Naive thymus-derived CD4-positive, alpha-beta T cell (primary cell): ENCODE results near the gene PHF20. TPM values are rescaled to one million over a fixed set of nuclear protein-coding genes. Genes with fewer than 3 reads are reported as not detected.

ENCODE experiments used
- ATAC-seq: fragments of 150-1000 bp; cut with Tn5 transposase; 2 replicates; pipeline ENCODE4 v1.10.0; 2021; ENCODE audit warnings: mild to moderate bottlenecking, moderate library complexity
- CTCF ChIA-PET: fragments of 350-600 bp; sonication (Branson Sonifier 250); formaldehyde crosslinking; loops from one replicate; lab custom pipeline; 2021; ENCODE audit warnings: antibody characterized with exemption; lab: Charles Lee
- POLR2A ChIA-PET: fragments of 350-600 bp; sonication (Branson Sonifier 250); formaldehyde crosslinking; loops from one replicate; lab custom pipeline; 2021; ENCODE audit warnings: antibody characterized with exemption, inconsistent platforms; lab: Charles Lee
- DNase-seq, 9 donors: peaks; one replicate each; pipeline versions ENCODE4 v3.0.0 to v3.0.0-alpha.2; 2020 to 2022; ENCODE audit warnings: mixed read lengths in 1 of 9
- H3K27ac ChIP-seq: one replicate; pipeline ENCODE4 v1.7.0; 2013; ENCODE audit warnings: mild to moderate bottlenecking, low read depth, low read length, moderate library complexity
- H3K27me3 ChIP-seq, 2 donors: one replicate each; pipeline ENCODE4 v1.7.0; 2013; ENCODE audit warnings: low read length in 2 of 2, mild to moderate bottlenecking in 2 of 2, moderate library complexity in 2 of 2; ENCODE audit not compliant: control insufficient read depth in 2 of 2, insufficient read depth in 2 of 2
- H3K36me3 ChIP-seq, 3 experiments: 1 replicate in 2 of 3; 2 replicates in 1 of 3; pipeline ENCODE4 v1.7.0; 2013; ENCODE audit warnings: low read length in 3 of 3, mild to moderate bottlenecking in 3 of 3, moderate library complexity in 1 of 3; ENCODE audit not compliant: insufficient read depth in 3 of 3, control insufficient read depth in 2 of 3
- H3K4me1 ChIP-seq, 2 donors: one replicate each; pipeline ENCODE4 v1.7.0; 2013; ENCODE audit warnings: low read length in 2 of 2, mild to moderate bottlenecking in 2 of 2, moderate library complexity in 1 of 2; ENCODE audit not compliant: control insufficient read depth in 2 of 2, insufficient read depth in 2 of 2
- H3K4me3 ChIP-seq: 2 replicates; pipeline ENCODE4 v1.7.0; 2013; ENCODE audit warnings: mild to moderate bottlenecking, low read length
- H3K9me3 ChIP-seq, 3 experiments: 1 replicate in 2 of 3; 2 replicates in 1 of 3; pipeline ENCODE4 v1.7.0; 2013; ENCODE audit warnings: low read length in 3 of 3; ENCODE audit not compliant: control insufficient read depth in 2 of 3
- H3K27ac Mint-ChIP-seq, 9 donors: one replicate each; pipeline ENCODE4 v1.8.0; 2020 to 2022; ENCODE audit warnings: mixed read lengths in 9 of 9, mild to moderate bottlenecking in 8 of 9, moderate library complexity in 5 of 9, inconsistent platforms in 2 of 9
- H3K27me3 Mint-ChIP-seq, 5 donors: one replicate each; pipeline ENCODE4 v1.8.0; 2021 to 2022; ENCODE audit warnings: mixed read lengths in 5 of 5, mild to moderate bottlenecking in 1 of 5
- H3K36me3 Mint-ChIP-seq, 5 donors: one replicate each; pipeline ENCODE4 v1.8.0; 2020 to 2022; ENCODE audit warnings: mixed read lengths in 5 of 5, mild to moderate bottlenecking in 3 of 5, inconsistent platforms in 1 of 5
- H3K4me1 Mint-ChIP-seq, 7 donors: one replicate each; pipeline ENCODE4 v1.8.0; 2020 to 2022; ENCODE audit warnings: mixed read lengths in 7 of 7, mild to moderate bottlenecking in 3 of 7, inconsistent platforms in 1 of 7
- H3K4me3 Mint-ChIP-seq, 10 donors: one replicate each; pipeline ENCODE4 v1.8.0; 2020 to 2022; ENCODE audit warnings: mild to moderate bottlenecking in 10 of 10, mixed read lengths in 10 of 10, moderate library complexity in 6 of 10, inconsistent platforms in 2 of 10
- H3K9me3 Mint-ChIP-seq, 11 donors: one replicate each; pipeline ENCODE4 v1.8.0; 2020 to 2022; ENCODE audit warnings: mixed read lengths in 11 of 11, mild to moderate bottlenecking in 4 of 11, inconsistent platforms in 1 of 11, moderate library complexity in 1 of 11
- intact Hi-C, 2 donors: fragments of 100-400 bp; cut with micrococcal nuclease; formaldehyde crosslinking; loops; one replicate each; pipeline ENCODE4 v1.15.1; 2023
- polyA plus RNA-seq, 2 donors: library from polyadenylated mRNA; unstranded; fragments of 300-500 nt; fragmentation: Illumina TruSeq; gene quantifications; one replicate each; pipeline ENCODE4 v1.2.3, GENCODE V29; 2021
- total RNA-seq, 6 experiments: library from RNA in 5 of 6; stranded (reverse) in 5 of 6; gene quantifications; 1 replicate in 5 of 6; 2 replicates in 1 of 6; pipeline ENCODE4 v1.2.3 and lab custom pipeline; 2021 to 2026

Gene PHF20
- total and polyA plus RNA-seq, 7 experiments from 2014 or later, result 57.5 to 157 (median 99.9) TPM

GRCh38 chr20:35771367-35771688, 487 bp upstream of the PHF20 start:
- no peaks in the 10 kb centered on the region for H3K27me3 ChIP-seq
- ChIA-PET POLR2A (interaction anchor here (0.6 to 18.2 kb wide), 20 partner anchors 10 to 281 kb away, joined by 3 to 733 read pairs (median 5); partner anchors contain the start of genes CPNE1, NFS1, RBM12 and RBM39), CTCF (interaction anchor here (1.0 to 6.3 kb wide), 5 partner anchors 21 to 183 kb away, joined by 4 to 58 read pairs (median 4); partner anchors contain the start of genes RBM39 and SCAND1)
- H3K4me3 Mint-ChIP-seq, result peak overlapping the region; percentile 63 to 96 (median 86)
- H3K36me3 Mint-ChIP-seq, result peaks cover 0 to 16% (median 7%) of the 10 kb centered on the region in 5 donors
- peak overlapping the region; percentile 98 for H3K27ac ChIP-seq
- peaks cover 0 to 7% (median 6%) of the 10 kb centered on the region in 3 experiments for H3K36me3 ChIP-seq
- intact Hi-C loops, result loop anchor here (1.0 to 10.0 kb wide), 6 partner anchors 29 to 316 kb away; partner anchors contain the start of genes CPNE1 (in 2 of the 2), RBM12 (in 2 of the 2), RBM39 (in 2 of the 2) and CEP250 (in 1 of the 2)
- H3K4me1 ChIP-seq, result peaks cover 73 to 78% of the 10 kb centered on the region in 2 donors
- DNase-seq, result no peak
- peak overlapping the region; percentile 30 for H3K4me3 ChIP-seq
- H3K9me3 Mint-ChIP-seq, result peaks cover 0 to 6% (median 0%) of the 10 kb centered on the region in 11 donors
- H3K4me1 Mint-ChIP-seq, result peaks cover 48 to 87% (median 72%) of the 10 kb centered on the region in 7 donors
- H3K9me3 ChIP-seq, result no peaks in the 10 kb centered on the region
- H3K27ac Mint-ChIP-seq, result peak overlapping the region; percentile 96 to 100 (median 100)
- no peak for ATAC-seq
- no peaks in the 10 kb centered on the region for H3K27me3 Mint-ChIP-seq

- POLR2A ChIA-PET, result interaction anchor here (0.6 to 18.2 kb wide), 11 partner anchors 8 to 157 kb away, joined by 3 to 733 read pairs (median 5); partner anchors contain the start of genes CPNE1, NFS1, RBM12 and RBM39
- intact Hi-C loops, result loop anchor here (1.0 to 10.0 kb wide), 5 partner anchors 48 to 230 kb away; partner anchors contain the start of genes NFS1 (in 2 of the 2), ROMO1 (in 2 of the 2), SCAND1 (in 2 of the 2) and ERGIC3 (in 1 of the 2)
Observed at GRCh38 chr20:35772563-35773058, 796 bp downstream of the PHF20 start.

GRCh38 chr20:35773154-35773751, 1.4 kb downstream of the PHF20 start:
- POLR2A ChIA-PET, result interaction anchor here (1.0 to 18.2 kb wide), 5 partner anchors 22 to 109 kb away, joined by 4 to 733 read pairs (median 9); partner anchors contain the start of genes CPNE1, NFS1, RBM12 and RBM39
- intact Hi-C loops, result loop anchor here (2.0 to 10.0 kb wide), 3 partner anchors 48 to 231 kb away; partner anchors contain the start of genes NFS1 (in 2 of the 2), ROMO1 (in 2 of the 2) and ERGIC3 (in 1 of the 2)

More at GRCh38 chr20:35772563-35773058, 796 bp downstream of the PHF20 start:
- peak overlapping the region; percentile 59 for H3K4me3 ChIP-seq
- Mint-ChIP-seq H3K27me3 (no peaks in the 10 kb centered on the region), H3K27ac (peak overlapping the region; percentile 88 to 100 (median 98)), H3K4me3 (peak overlapping the region; percentile 84 to 97 (median 94)), H3K9me3 (peaks cover 0 to 6% (median 0%) of the 10 kb centered on the region in 11 donors), H3K4me1 (peaks cover 56 to 88% (median 76%) of the 10 kb centered on the region in 7 donors), H3K36me3 (peaks cover 0 to 19% (median 11%) of the 10 kb centered on the region in 5 donors)
- H3K27ac ChIP-seq, result peak overlapping the region; percentile 98
- peak in 1 of 9 donors; percentile 21 for DNase-seq
- CTCF ChIA-PET, result interaction anchor here (0.6 to 6.3 kb wide), 3 partner anchors 29 to 1409 kb away, joined by 3 to 58 read pairs (median 6); partner anchors contain the start of genes ITCH, RBM39 and SCAND1
- H3K4me1 ChIP-seq, result peaks cover 76 to 78% of the 10 kb centered on the region in 2 donors
- peaks cover 0 to 7% (median 6%) of the 10 kb centered on the region in 3 experiments for H3K36me3 ChIP-seq
- H3K27me3 ChIP-seq, result no peaks in the 10 kb centered on the region
- no peak for ATAC-seq
- H3K9me3 ChIP-seq, result no peaks in the 10 kb centered on the region

GRCh38 chr20:35774391-35774790, 2.6 kb downstream of the PHF20 start:
- Mint-ChIP-seq H3K4me3 (peak overlapping the region; percentile 84 to 97 (median 94)), H3K27ac (peak overlapping the region; percentile 25 to 100 (median 95)), H3K27me3 (no peaks in the 10 kb centered on the region), H3K4me1 (peaks cover 42 to 85% (median 65%) of the 10 kb centered on the region in 7 donors), H3K9me3 (peaks cover 0 to 6% (median 0%) of the 10 kb centered on the region in 11 donors), H3K36me3 (peaks cover 0 to 19% (median 14%) of the 10 kb centered on the region in 5 donors)
- no peak for ATAC-seq
- DNase-seq, result no peak
- CTCF ChIA-PET, result interaction anchor here (0.8 to 1.1 kb wide), 3 partner anchors 57 to 116 kb away, joined by 3 read pairs; no protein-coding TSS in a partner anchor
- Histone ChIP-seq H3K27me3 (no peaks in the 10 kb centered on the region), H3K9me3 (no peaks in the 10 kb centered on the region), H3K4me1 (peaks cover 60 to 64% of the 10 kb centered on the region in 2 donors), H3K27ac (peak overlapping the region; percentile 98), H3K36me3 (peaks cover 0 to 12% (median 6%) of the 10 kb centered on the region in 3 experiments), H3K4me3 (no peak overlapping the region)
- intact Hi-C loops, result loop anchor here (2.0 to 10.0 kb wide), 3 partner anchors 22 to 232 kb away; partner anchors contain the start of gene ERGIC3 (in 1 of the 2)
- POLR2A ChIA-PET, result interaction anchor here (18.2 kb wide), 1 partner anchor 33 kb away, joined by 733 read pairs; the partner anchor contains the start of gene RBM39

More at GRCh38 chr20:35773154-35773751, 1.4 kb downstream of the PHF20 start:
- peak overlapping the region; percentile 98 for H3K27ac ChIP-seq
- Mint-ChIP-seq H3K9me3 (peaks cover 0 to 6% (median 0%) of the 10 kb centered on the region in 11 donors), H3K27me3 (no peaks in the 10 kb centered on the region), H3K27ac (peak overlapping the region; percentile 88 to 100 (median 98)), H3K4me3 (peak overlapping the region; percentile 84 to 97 (median 94)), H3K4me1 (peaks cover 51 to 88% (median 71%) of the 10 kb centered on the region in 7 donors), H3K36me3 (peaks cover 0 to 17% (median 11%) of the 10 kb centered on the region in 5 donors)
- H3K4me1 ChIP-seq, result peaks cover 71 to 75% of the 10 kb centered on the region in 2 donors
- CTCF ChIA-PET, result interaction anchor here (6.3 kb wide), 1 partner anchor 30 kb away, joined by 58 read pairs; the partner anchor contains the start of gene RBM39
- ATAC-seq (no peak), DNase-seq (peak in 5 of 9 donors; percentile 33 to 50 (median 36))
- no peaks in the 10 kb centered on the region for H3K9me3 ChIP-seq
- peaks cover 0 to 7% (median 6%) of the 10 kb centered on the region in 3 experiments for H3K36me3 ChIP-seq
- peak overlapping the region; percentile 59 for H3K4me3 ChIP-seq
- H3K27me3 ChIP-seq, result no peaks in the 10 kb centered on the region

GRCh38 chr20:35776513-35777101, 4.8 kb downstream of the PHF20 start:
- CTCF ChIA-PET, result interaction anchor here (0.6 to 1.1 kb wide), 3 partner anchors 9 to 158 kb away, joined by 3 read pairs; no protein-coding TSS in a partner anchor
- ATAC-seq (no peak), DNase-seq (no peak)
- Mint-ChIP-seq H3K27ac (peak overlapping the region; percentile 20 to 95 (median 86)), H3K4me1 (peaks cover 38 to 83% (median 66%) of the 10 kb centered on the region in 7 donors), H3K36me3 (peaks cover 0 to 23% (median 14%) of the 10 kb centered on the region in 5 donors), H3K9me3 (peaks cover 0 to 3% (median 0%) of the 10 kb centered on the region in 11 donors), H3K27me3 (no peaks in the 10 kb centered on the region), H3K4me3 (peak overlapping the region in 9 of 10 donors; percentile 38 to 96 (median 64))
- POLR2A ChIA-PET, result interaction anchor here (0.6 to 18.2 kb wide), 4 partner anchors 8 to 177 kb away, joined by 3 to 733 read pairs (median 4); partner anchors contain the start of genes CPNE1, RBM12 and RBM39
- Histone ChIP-seq H3K4me3 (no peak overlapping the region), H3K9me3 (no peaks in the 10 kb centered on the region), H3K27ac (peak overlapping the region; percentile 50), H3K27me3 (no peaks in the 10 kb centered on the region), H3K36me3 (peaks cover 0 to 21% (median 6%) of the 10 kb centered on the region in 3 experiments), H3K4me1 (peaks cover 39 to 43% of the 10 kb centered on the region in 2 donors)
- intact Hi-C loops, result loop anchor here in 1 of 2 donors (10.0 kb wide), 1 partner anchor 52 kb away; no protein-coding TSS in a partner anchor
